Gastroesophageal sphincter (tissue), 4 donors: Measurements from ENCODE around the gene SLITRK5. TPM values are rescaled to one million over a fixed set of nuclear protein-coding genes. Genes with fewer than 3 reads are reported as not detected.
A peak's percentile ranks its signal among the peaks of the same experiment; 100 is the strongest.

ENCODE experiments used
- ATAC-seq: fragments of 150-250 bp; one replicate; pipeline ENCODE4 v1.9.1; 2016; ENCODE audit warnings: mild to moderate bottlenecking, moderate library complexity
- H3K27ac ChIP-seq, 4 donors: fragments of 200-600 bp; sonication (generic) in 3 of 4; 1 replicate in 3 of 4; 2 replicates in 1 of 4; pipeline ENCODE4 v1.5.1; 2016 to 2019
- H3K27me3 ChIP-seq: fragments of 200-600 bp; sonication (generic); one replicate; pipeline ENCODE4 v1.5.1; 2019
- H3K36me3 ChIP-seq, 2 donors: fragments of 200-600 bp; sonication (generic); one replicate each; pipeline ENCODE4 v1.5.1; 2019; ENCODE audit warnings: control low read depth in 1 of 2
- H3K4me1 ChIP-seq, 3 donors: fragments of 200-600 bp; sonication (generic); 1 replicate in 2 of 3; 2 replicates in 1 of 3; pipeline ENCODE4 v1.5.1; 2016 to 2019; ENCODE audit warnings: control low read depth in 2 of 3
- H3K4me3 ChIP-seq, 2 donors: fragments of 200-600 bp; sonication (generic); one replicate each; pipeline ENCODE4 v1.5.1; 2019; ENCODE audit warnings: mild to moderate bottlenecking in 1 of 2, moderate library complexity in 1 of 2
- H3K9me3 ChIP-seq, 3 donors: fragments of 200-600 bp; sonication (generic); one replicate each; pipeline ENCODE4 v1.5.1; 2017 to 2019; ENCODE audit warnings: control low read depth in 2 of 3
- CTCF ChIP-seq, 4 experiments: fragments of 200-600 bp in 2 of 4; fragments of 450-650 bp in 2 of 4; sonication (generic) in 1 of 4; IDR thresholded peaks; one replicate each; pipeline ENCODE4 v1.5.1; 2017 to 2019; ENCODE audit warnings: antibody characterized with exemption in 4 of 4, mild to moderate bottlenecking in 2 of 4, moderate library complexity in 2 of 4
- EP300 ChIP-seq: sonication (generic); formaldehyde crosslinking; IDR thresholded peaks from one replicate; pipeline ENCODE4 v1.6.1; 2017; ENCODE audit warnings: antibody characterized with exemption, mild to moderate bottlenecking
- POLR2A ChIP-seq, 2 donors: fragments of 450-650 bp; IDR thresholded peaks; one replicate each; pipeline ENCODE4 v1.6.1; 2017; ENCODE audit warnings: antibody characterized with exemption in 2 of 2, mild to moderate bottlenecking in 2 of 2, moderate library complexity in 1 of 2
- POLR2AphosphoS5 ChIP-seq: sonication (generic); formaldehyde crosslinking; IDR thresholded peaks from one replicate; pipeline ENCODE4 v1.6.1; 2017; ENCODE audit warnings: antibody characterized with exemption
- whole genome bisulfite sequencing, 2 donors: methylation state at CpG; one replicate each; pipeline ENCODE4 v1.1.5; 2018; ENCODE audit warnings: low coverage in 1 of 2; 5-methylcytosine and 5-hydroxymethylcytosine counted together
- total RNA-seq, 4 donors: library from RNA; depleted of rRNA; stranded (reverse); fragments of >200 nt; gene quantifications; one replicate each; pipeline ENCODE4 v1.1.0, GENCODE V29; 2016

The SLITRK5 gene
- total RNA-seq, result under 1 TPM; 0.25 to 0.54 (median 0.41) TPM

GRCh38 chr13:87671031-87671752, at the start of gene SLITRK5:
Gene SLITRK5, plus strand, starts transcription at chr13:87671371. Its CDS starts 4,018 bp downstream, at chr13:87675389.
- 0% methylated on average over 2 to 9 of the region's 43 CpGs for WGBS, 2 donors
- H3K27me3 ChIP-seq, result peaks cover 79% of the 10 kb centered on the region
- peak; percentile 87 for ATAC-seq

GRCh38 chr13:87622971-87623370, 48.2 kb upstream of the SLITRK5 start:
- no peaks in the 10 kb centered on the region for H3K9me3 ChIP-seq
- no peaks in the 10 kb centered on the region for H3K4me1 ChIP-seq
- no peaks in the 10 kb centered on the region for H3K27me3 ChIP-seq
- no peaks in the 10 kb centered on the region for H3K36me3 ChIP-seq
- H3K4me3 ChIP-seq, result no peak overlapping the region
- TF ChIP-seq EP300, result no peak
- no peak for TF ChIP-seq CTCF (IDR thresholded peaks at IDR 0.05)
- no peak for TF ChIP-seq POLR2AphosphoS5
- no peak for TF ChIP-seq POLR2A (IDR thresholded peaks at IDR 0.05)
- ATAC-seq, result no peak
- WGBS, 2 donors, result 6% methylated on average over 1 of the region's 1 CpG; no CpG with 5 or more reads in 1 of the 2 donors
- H3K27ac ChIP-seq, result no peak overlapping the region

More at GRCh38 chr13:87671031-87671752, at the start of gene SLITRK5:
- peak within 1 kb of the TSS in 2 of 4 donors; percentile 54 to 56 for H3K27ac ChIP-seq
- no peaks in the 10 kb centered on the region for H3K9me3 ChIP-seq
- no peaks in the 10 kb centered on the region for H3K36me3 ChIP-seq
- H3K4me3 ChIP-seq, result peak within 1 kb of the TSS; percentile 19 to 63
- H3K4me1 ChIP-seq, result peaks cover 0 to 31% (median 10%) of the 10 kb centered on the region in 3 donors
- TF ChIP-seq EP300 (no peak), POLR2AphosphoS5 (peak; percentile 13), CTCF (IDR thresholded peaks at IDR 0.05) (peak; percentile 40 to 79 (median 48))

- 0 to 28% methylated on average over 2 of the region's 2 CpGs for WGBS, 2 donors
- H3K36me3 ChIP-seq, result no peaks in the 10 kb centered on the region
Observed at GRCh38 chr13:87656306-87656705, 14.9 kb upstream of the SLITRK5 start.

GRCh38 chr13:87661471-87661870, 9.7 kb upstream of the SLITRK5 start:
- no peaks in the 10 kb centered on the region for H3K4me1 ChIP-seq
- H3K27ac ChIP-seq, result no peak overlapping the region
- TF ChIP-seq EP300 (no peak), POLR2AphosphoS5 (no peak), CTCF (IDR thresholded peaks at IDR 0.05) (no peak), POLR2A (IDR thresholded peaks at IDR 0.05) (no peak)
- H3K36me3 ChIP-seq, result no peaks in the 10 kb centered on the region
- no peaks in the 10 kb centered on the region for H3K27me3 ChIP-seq
- H3K9me3 ChIP-seq, result no peaks in the 10 kb centered on the region
- H3K4me3 ChIP-seq, result no peak overlapping the region
- WGBS, 2 donors, result 13 to 35% methylated on average over 3 of the region's 3 CpGs
- no peak for ATAC-seq

More at GRCh38 chr13:87656306-87656705, 14.9 kb upstream of the SLITRK5 start:
- no peak for TF ChIP-seq POLR2A (IDR thresholded peaks at IDR 0.05)
- TF ChIP-seq EP300, result no peak
- TF ChIP-seq POLR2AphosphoS5, result no peak
- no peak for TF ChIP-seq CTCF (IDR thresholded peaks at IDR 0.05)
- H3K27me3 ChIP-seq, result no peaks in the 10 kb centered on the region
- no peaks in the 10 kb centered on the region for H3K4me1 ChIP-seq
- H3K9me3 ChIP-seq, result no peaks in the 10 kb centered on the region
- no peak overlapping the region for H3K27ac ChIP-seq
- no peak for ATAC-seq
- no peak overlapping the region for H3K4me3 ChIP-seq

- peaks cover 36% of the 10 kb centered on the region for H3K27me3 ChIP-seq
- H3K4me3 ChIP-seq, result no peak overlapping the region
- no peak overlapping the region for H3K27ac ChIP-seq
- no peak for ATAC-seq
- 40 to 75% methylated on average over 1 of the region's 1 CpG for WGBS, 2 donors
- peaks cover 0 to 13% (median 2%) of the 10 kb centered on the region in 3 donors for H3K4me1 ChIP-seq
- no peaks in the 10 kb centered on the region for H3K9me3 ChIP-seq
- TF ChIP-seq POLR2A (IDR thresholded peaks at IDR 0.05) (no peak), EP300 (no peak), POLR2AphosphoS5 (no peak), CTCF (IDR thresholded peaks at IDR 0.05) (no peak)
- no peaks in the 10 kb centered on the region for H3K36me3 ChIP-seq
Observed at GRCh38 chr13:87666831-87667230, 4.3 kb upstream of the SLITRK5 start.
